HepG2 (cell line): ENCODE results near the gene SNED1.
"Not testable (repeated sequence)": the region's sequence is repeated elsewhere in the genome, so short reads cannot be mapped to it uniquely, and the experiment has no call there.

Experiments used
- JUNB ChIP-seq: sonication (generic); formaldehyde crosslinking; IDR thresholded peaks from 2 replicates; pipeline ENCODE4 v1.8.0; 2022; ENCODE audit warnings: missing genetic modification reagents, mild to moderate bottlenecking, borderline replicate concordance
- ZBTB8A ChIP-seq: sonication (generic); formaldehyde crosslinking; IDR thresholded peaks from 2 replicates; pipeline ENCODE4 v1.4.0; 2020; ENCODE audit warnings: mild to moderate bottlenecking, low read depth, missing genetic modification reagents, borderline replicate concordance
- ZNF274 ChIP-seq: sonication (generic); formaldehyde crosslinking; IDR thresholded peaks from 2 replicates; pipeline ENCODE4 v1.5.1; 2020; ENCODE audit warnings: mild to moderate bottlenecking, missing genetic modification reagents
- ZNF501 ChIP-seq: sonication (generic); formaldehyde crosslinking; IDR thresholded peaks from 2 replicates; pipeline ENCODE4 v1.5.1; 2020; ENCODE audit warnings: mild to moderate bottlenecking, moderate library complexity, missing genetic modification reagents
- ZNF530 ChIP-seq: sonication (generic); formaldehyde crosslinking; IDR thresholded peaks from 2 replicates; pipeline ENCODE4 v1.5.0; 2020; ENCODE audit warnings: low read depth, mild to moderate bottlenecking, missing genetic modification reagents
- TF ChIP-seq, protein P1 (sequence below): sonication (generic); formaldehyde crosslinking; IDR thresholded peaks from 2 replicates; pipeline ENCODE4 v1.5.0; 2020; ENCODE audit warnings: mild to moderate bottlenecking, missing genetic modification reagents, moderate library complexity
- TF ChIP-seq, protein P2 (sequence below): sonication (generic); formaldehyde crosslinking; IDR thresholded peaks from 2 replicates; pipeline ENCODE4 v1.8.1; 2022; ENCODE audit warnings: low read depth, mild to moderate bottlenecking, missing genetic modification reagents

DNA sequence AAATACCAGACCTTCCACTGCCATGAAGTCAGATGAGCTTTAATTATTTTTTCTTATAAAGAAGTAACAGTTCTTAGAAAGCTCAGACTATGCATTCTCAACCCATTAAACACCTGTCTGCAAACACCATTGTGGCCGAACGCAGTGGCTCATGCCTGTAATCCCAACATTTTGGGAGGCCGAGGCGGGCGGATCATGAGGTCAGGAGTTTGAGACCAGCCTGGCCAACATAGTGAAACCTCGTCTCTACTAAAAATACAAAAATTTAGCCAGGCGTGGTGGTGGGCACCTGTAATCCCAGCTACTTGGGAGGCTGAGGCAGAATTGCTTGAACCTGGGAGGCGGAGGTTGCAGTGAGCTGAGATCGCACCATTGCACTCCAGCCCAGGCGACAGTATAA, 106.2 kb downstream of the SNED1 start:
- TF ChIP-seq, protein P1, sequence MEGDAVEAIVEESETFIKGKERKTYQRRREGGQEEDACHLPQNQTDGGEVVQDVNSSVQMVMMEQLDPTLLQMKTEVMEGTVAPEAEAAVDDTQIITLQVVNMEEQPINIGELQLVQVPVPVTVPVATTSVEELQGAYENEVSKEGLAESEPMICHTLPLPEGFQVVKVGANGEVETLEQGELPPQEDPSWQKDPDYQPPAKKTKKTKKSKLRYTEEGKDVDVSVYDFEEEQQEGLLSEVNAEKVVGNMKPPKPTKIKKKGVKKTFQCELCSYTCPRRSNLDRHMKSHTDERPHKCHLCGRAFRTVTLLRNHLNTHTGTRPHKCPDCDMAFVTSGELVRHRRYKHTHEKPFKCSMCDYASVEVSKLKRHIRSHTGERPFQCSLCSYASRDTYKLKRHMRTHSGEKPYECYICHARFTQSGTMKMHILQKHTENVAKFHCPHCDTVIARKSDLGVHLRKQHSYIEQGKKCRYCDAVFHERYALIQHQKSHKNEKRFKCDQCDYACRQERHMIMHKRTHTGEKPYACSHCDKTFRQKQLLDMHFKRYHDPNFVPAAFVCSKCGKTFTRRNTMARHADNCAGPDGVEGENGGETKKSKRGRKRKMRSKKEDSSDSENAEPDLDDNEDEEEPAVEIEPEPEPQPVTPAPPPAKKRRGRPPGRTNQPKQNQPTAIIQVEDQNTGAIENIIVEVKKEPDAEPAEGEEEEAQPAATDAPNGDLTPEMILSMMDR (CRISPR knock-in tag), result not testable (repeated sequence)
- not testable (repeated sequence) for TF ChIP-seq ZNF501; ZNF274 (CRISPR knock-in tag); ZNF530 (CRISPR knock-in tag); JUNB; ZBTB8A (CRISPR knock-in tag)
- TF ChIP-seq, protein P2, sequence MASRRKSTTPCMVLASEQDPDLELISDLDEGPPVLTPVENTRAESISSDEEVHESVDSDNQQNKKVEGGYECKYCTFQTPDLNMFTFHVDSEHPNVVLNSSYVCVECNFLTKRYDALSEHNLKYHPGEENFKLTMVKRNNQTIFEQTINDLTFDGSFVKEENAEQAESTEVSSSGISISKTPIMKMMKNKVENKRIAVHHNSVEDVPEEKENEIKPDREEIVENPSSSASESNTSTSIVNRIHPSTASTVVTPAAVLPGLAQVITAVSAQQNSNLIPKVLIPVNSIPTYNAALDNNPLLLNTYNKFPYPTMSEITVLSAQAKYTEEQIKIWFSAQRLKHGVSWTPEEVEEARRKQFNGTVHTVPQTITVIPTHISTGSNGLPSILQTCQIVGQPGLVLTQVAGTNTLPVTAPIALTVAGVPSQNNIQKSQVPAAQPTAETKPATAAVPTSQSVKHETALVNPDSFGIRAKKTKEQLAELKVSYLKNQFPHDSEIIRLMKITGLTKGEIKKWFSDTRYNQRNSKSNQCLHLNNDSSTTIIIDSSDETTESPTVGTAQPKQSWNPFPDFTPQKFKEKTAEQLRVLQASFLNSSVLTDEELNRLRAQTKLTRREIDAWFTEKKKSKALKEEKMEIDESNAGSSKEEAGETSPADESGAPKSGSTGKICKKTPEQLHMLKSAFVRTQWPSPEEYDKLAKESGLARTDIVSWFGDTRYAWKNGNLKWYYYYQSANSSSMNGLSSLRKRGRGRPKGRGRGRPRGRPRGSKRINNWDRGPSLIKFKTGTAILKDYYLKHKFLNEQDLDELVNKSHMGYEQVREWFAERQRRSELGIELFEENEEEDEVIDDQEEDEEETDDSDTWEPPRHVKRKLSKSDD (CRISPR knock-in tag), result not testable (repeated sequence)
